Caco-2 (cell line): ENCODE results near the gene C2orf49. TPM values are rescaled to one million over a fixed set of nuclear protein-coding genes. Genes with fewer than 3 reads are reported as not detected.

Experiments used
- BruUV-seq: library from RNA; stranded (reverse); fragments of 400-500 nt; replicated peaks from 2 replicates; lab custom pipeline; 2021; lab: Mats Ljungman, UMichigan
- CTCF ChIA-PET: fragments of 300-600 bp; sonication (Branson Sonifier 250); formaldehyde crosslinking; loops from one replicate; lab custom pipeline; 2022; ENCODE audit warnings: antibody characterized with exemption; lab: Charles Lee
- POLR2A ChIA-PET: fragments of 300-600 bp; sonication (Branson Sonifier 250); formaldehyde crosslinking; loops from one replicate; lab custom pipeline; 2022; ENCODE audit warnings: antibody characterized with exemption; lab: Charles Lee
- DNase-seq, 2 experiments: peaks; one replicate each; pipeline versions ENCODE4 v3.0.0 to v3.0.0-alpha.2; 2020 to 2022
- H3K27me3 ChIP-seq: replicated peaks from 2 replicates; pipeline ENCODE4 v1.6.0; 2011; ENCODE audit warnings: low read length; ENCODE audit not compliant: control insufficient read depth, insufficient read depth
- H3K36me3 ChIP-seq: 2 replicates; pipeline ENCODE4 v1.5.1; 2011; ENCODE audit warnings: low read length; ENCODE audit not compliant: control insufficient read depth, insufficient read depth
- H3K4me1 ChIP-seq: fragments of 250-450 bp; sonication (Bioruptor Pico); 2 replicates; pipeline ENCODE4 v1.5.1; 2020; ENCODE audit warnings: mild to moderate bottlenecking
- H3K4me3 ChIP-seq: 2 replicates; pipeline ENCODE4 v1.5.1; 2011; ENCODE audit warnings: low read depth, mild to moderate bottlenecking, control low read depth, low read length
- H3K9me3 ChIP-seq: fragments of 250-450 bp; sonication (Bioruptor Pico); 2 replicates; pipeline ENCODE4 v1.5.1; 2020; ENCODE audit warnings: mild to moderate bottlenecking, moderate library complexity
- H3K27ac Mint-ChIP-seq: one replicate; pipeline ENCODE4 v1.8.0; 2022; ENCODE audit warnings: mixed read lengths; ENCODE audit not compliant: unreplicated experiment
- H3K27me3 Mint-ChIP-seq: one replicate; pipeline ENCODE4 v1.8.0; 2022; ENCODE audit warnings: mixed read lengths; ENCODE audit not compliant: insufficient read depth, unreplicated experiment
- H3K36me3 Mint-ChIP-seq: one replicate; pipeline ENCODE4 v1.8.0; 2022; ENCODE audit warnings: mild to moderate bottlenecking, mixed read lengths; ENCODE audit not compliant: insufficient read depth, unreplicated experiment
- H3K4me1 Mint-ChIP-seq: one replicate; pipeline ENCODE4 v1.8.0; 2022; ENCODE audit warnings: low read depth, mixed read lengths; ENCODE audit not compliant: unreplicated experiment
- H3K4me3 Mint-ChIP-seq: one replicate; pipeline ENCODE4 v1.8.0; 2022; ENCODE audit warnings: mild to moderate bottlenecking, moderate library complexity, mixed read lengths; ENCODE audit not compliant: unreplicated experiment
- H3K9me3 Mint-ChIP-seq: one replicate; pipeline ENCODE4 v1.8.0; 2022; ENCODE audit warnings: mixed read lengths; ENCODE audit not compliant: unreplicated experiment
- intact Hi-C: fragments of 100-400 bp; cut with micrococcal nuclease; formaldehyde crosslinking; loops from one replicate; pipeline ENCODE4 v1.10.0; 2022; ENCODE audit not compliant: unreplicated experiment
- total RNA-seq: library from RNA; stranded (reverse); gene quantifications from 2 replicates; pipeline ENCODE4 v1.2.3, GENCODE V29; 2022
- TF ChIP-seq, protein P1 (sequence below), 2 experiments: fragments of 200-600 bp in 1 of 2; IDR thresholded peaks; 1 replicate in 1 of 2; 2 replicates in 1 of 2; pipeline versions ENCODE4 v1.5.1 to v1.8.0; 2011 to 2022; ENCODE audit warnings: antibody characterized with exemption in 1 of 2, control low read depth in 1 of 2, inconsistent platforms in 1 of 2, low read depth in 1 of 2, low read length in 1 of 2, mild to moderate bottlenecking in 1 of 2, moderate library complexity in 1 of 2; ENCODE audit not compliant: insufficient read depth in 1 of 2, severe bottlenecking in 1 of 2, unreplicated experiment in 1 of 2

C2orf49 gene
- total RNA-seq, 1 experiment from 2014 or later: 24.8 TPM

DNA sequence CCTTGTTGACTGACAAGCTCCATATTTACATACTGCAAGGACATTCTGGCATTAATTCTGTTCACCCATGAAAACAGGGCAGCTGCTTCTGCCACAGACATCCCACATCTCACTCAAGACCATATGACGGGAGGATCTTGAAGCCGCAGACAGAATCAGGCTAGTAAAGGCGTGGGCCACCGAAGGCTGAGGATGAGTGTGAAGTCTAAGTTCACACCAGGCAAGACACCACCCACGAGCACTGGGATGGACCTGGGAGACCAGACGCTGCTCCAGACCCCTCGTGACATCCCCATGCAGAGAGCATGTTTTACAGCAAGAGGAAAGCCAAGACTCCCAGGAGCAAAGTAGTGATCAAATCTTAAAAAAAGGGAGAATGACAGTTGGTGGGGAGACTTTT, 58.4 kb downstream of the C2orf49 start:
- H3K36me3 Mint-ChIP-seq: peaks cover 42% of the 10 kb centered on the region
- TF ChIP-seq, protein P1, sequence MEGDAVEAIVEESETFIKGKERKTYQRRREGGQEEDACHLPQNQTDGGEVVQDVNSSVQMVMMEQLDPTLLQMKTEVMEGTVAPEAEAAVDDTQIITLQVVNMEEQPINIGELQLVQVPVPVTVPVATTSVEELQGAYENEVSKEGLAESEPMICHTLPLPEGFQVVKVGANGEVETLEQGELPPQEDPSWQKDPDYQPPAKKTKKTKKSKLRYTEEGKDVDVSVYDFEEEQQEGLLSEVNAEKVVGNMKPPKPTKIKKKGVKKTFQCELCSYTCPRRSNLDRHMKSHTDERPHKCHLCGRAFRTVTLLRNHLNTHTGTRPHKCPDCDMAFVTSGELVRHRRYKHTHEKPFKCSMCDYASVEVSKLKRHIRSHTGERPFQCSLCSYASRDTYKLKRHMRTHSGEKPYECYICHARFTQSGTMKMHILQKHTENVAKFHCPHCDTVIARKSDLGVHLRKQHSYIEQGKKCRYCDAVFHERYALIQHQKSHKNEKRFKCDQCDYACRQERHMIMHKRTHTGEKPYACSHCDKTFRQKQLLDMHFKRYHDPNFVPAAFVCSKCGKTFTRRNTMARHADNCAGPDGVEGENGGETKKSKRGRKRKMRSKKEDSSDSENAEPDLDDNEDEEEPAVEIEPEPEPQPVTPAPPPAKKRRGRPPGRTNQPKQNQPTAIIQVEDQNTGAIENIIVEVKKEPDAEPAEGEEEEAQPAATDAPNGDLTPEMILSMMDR (IDR thresholded peaks at IDR 0.05; ENCODE audit: insufficient read depth in 1 of 2, low read depth in 1 of 2, low read length in 1 of 2, severe bottlenecking in 1 of 2, unreplicated experiment in 1 of 2): no peak
- ChIA-PET CTCF (no interaction called here), POLR2A (no interaction called here)
- peak overlapping the region; percentile 97 for H3K4me3 Mint-ChIP-seq
- intact Hi-C loops: loop anchor here (5.0 kb wide), 1 partner anchor 47 kb away; no protein-coding TSS in a partner anchor
- BruUV-seq: no TSS peak
- H3K27me3 Mint-ChIP-seq: no peaks in the 10 kb centered on the region
- peaks cover 48% of the 10 kb centered on the region for H3K4me1 ChIP-seq
- no peaks in the 10 kb centered on the region for H3K9me3 Mint-ChIP-seq
- peak overlapping the region; percentile 16 for H3K27ac Mint-ChIP-seq
- DNase-seq: no peak
- no peak overlapping the region for H3K4me3 ChIP-seq
- no peaks in the 10 kb centered on the region for H3K27me3 ChIP-seq
- H3K4me1 Mint-ChIP-seq: peaks cover 57% of the 10 kb centered on the region
- H3K9me3 ChIP-seq: no peaks in the 10 kb centered on the region
- H3K36me3 ChIP-seq: no peaks in the 10 kb centered on the region

DNA sequence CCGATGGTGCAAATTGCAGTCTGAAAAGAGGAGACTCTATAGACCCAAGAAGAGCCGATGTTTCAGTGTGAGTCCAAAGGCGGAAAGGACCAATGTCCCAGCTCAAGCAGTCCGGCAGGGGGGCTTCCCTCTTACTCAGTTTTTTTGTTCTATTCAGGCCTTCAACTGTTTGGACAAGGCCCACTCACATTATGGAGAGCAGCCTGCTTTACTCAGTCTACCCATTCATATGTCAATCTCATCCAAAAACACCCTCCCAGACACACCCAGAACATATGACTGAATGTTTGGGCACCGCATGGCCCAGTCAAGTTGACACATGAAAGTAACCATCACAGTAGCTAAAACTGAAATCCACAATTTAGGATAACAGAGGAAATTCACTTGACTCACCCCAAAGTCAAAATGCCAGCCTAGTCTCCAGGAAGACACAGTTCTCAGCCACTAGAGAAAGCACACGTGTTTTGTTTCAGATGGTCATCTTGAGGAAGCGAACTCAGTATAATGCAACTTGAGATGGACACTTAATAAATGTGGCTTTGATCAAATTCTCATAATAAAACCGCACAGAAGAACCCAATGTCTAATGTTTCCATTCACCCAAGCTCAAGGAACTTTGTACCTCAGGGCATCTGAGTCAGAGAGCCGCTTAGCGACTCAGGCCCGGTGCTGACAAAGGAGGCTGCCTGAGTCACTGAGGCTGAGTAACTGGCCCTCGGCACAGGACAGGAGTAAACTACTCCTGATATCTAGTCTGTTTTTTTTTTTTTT, 59.1 kb downstream of the C2orf49 start:
- ChIA-PET POLR2A (no interaction called here), CTCF (no interaction called here)
- Mint-ChIP-seq H3K9me3 (no peaks in the 10 kb centered on the region), H3K4me1 (peaks cover 52% of the 10 kb centered on the region), H3K4me3 (peak overlapping the region; percentile 97), H3K27me3 (no peaks in the 10 kb centered on the region), H3K36me3 (peaks cover 35% of the 10 kb centered on the region), H3K27ac (peak overlapping the region; percentile 16)
- TF ChIP-seq, protein P1 (IDR thresholded peaks at IDR 0.05; ENCODE audit: insufficient read depth in 1 of 2, low read depth in 1 of 2, low read length in 1 of 2, severe bottlenecking in 1 of 2, unreplicated experiment in 1 of 2): no peak
- Histone ChIP-seq H3K9me3 (no peaks in the 10 kb centered on the region), H3K4me3 (no peak overlapping the region), H3K36me3 (no peaks in the 10 kb centered on the region), H3K27me3 (no peaks in the 10 kb centered on the region), H3K4me1 (peaks cover 43% of the 10 kb centered on the region)
- intact Hi-C loops: loop anchor here (5.0 kb wide), 1 partner anchor 46 kb away; no protein-coding TSS in a partner anchor
- no TSS peak for BruUV-seq
- DNase-seq: peak; percentile 61 to 75

GRCh38 chr2:105397025-105397722, 59.8 kb downstream of the C2orf49 start:
- Mint-ChIP-seq H3K9me3 (no peaks in the 10 kb centered on the region), H3K27ac (peak overlapping the region; percentile 16), H3K4me1 (peaks cover 50% of the 10 kb centered on the region), H3K4me3 (peak overlapping the region; percentile 97), H3K27me3 (no peaks in the 10 kb centered on the region), H3K36me3 (peaks cover 30% of the 10 kb centered on the region)
- TF ChIP-seq, protein P1 (IDR thresholded peaks at IDR 0.05; ENCODE audit: insufficient read depth in 1 of 2, low read depth in 1 of 2, low read length in 1 of 2, severe bottlenecking in 1 of 2, unreplicated experiment in 1 of 2): no peak
- Histone ChIP-seq H3K27me3 (no peaks in the 10 kb centered on the region), H3K4me3 (no peak overlapping the region), H3K36me3 (no peaks in the 10 kb centered on the region), H3K9me3 (no peaks in the 10 kb centered on the region), H3K4me1 (peaks cover 35% of the 10 kb centered on the region)
- ChIA-PET CTCF (no interaction called here), POLR2A (no interaction called here)
- no peak for DNase-seq
- no TSS peak for BruUV-seq
- intact Hi-C loops: loop anchor here (5.0 kb wide), 1 partner anchor 45 kb away; no protein-coding TSS in a partner anchor
